ENCODE measurements around the gene SPON1. TPM values are rescaled to one million over a fixed set of nuclear protein-coding genes. Genes with fewer than 3 reads are reported as not detected.
A peak's percentile ranks its signal among the peaks of the same experiment; 100 is the strongest.

Gene SPON1
- total and polyA plus RNA-seq, 2 experiments from 2014 or later, result 2.4 to 5.4 TPM

DNA sequence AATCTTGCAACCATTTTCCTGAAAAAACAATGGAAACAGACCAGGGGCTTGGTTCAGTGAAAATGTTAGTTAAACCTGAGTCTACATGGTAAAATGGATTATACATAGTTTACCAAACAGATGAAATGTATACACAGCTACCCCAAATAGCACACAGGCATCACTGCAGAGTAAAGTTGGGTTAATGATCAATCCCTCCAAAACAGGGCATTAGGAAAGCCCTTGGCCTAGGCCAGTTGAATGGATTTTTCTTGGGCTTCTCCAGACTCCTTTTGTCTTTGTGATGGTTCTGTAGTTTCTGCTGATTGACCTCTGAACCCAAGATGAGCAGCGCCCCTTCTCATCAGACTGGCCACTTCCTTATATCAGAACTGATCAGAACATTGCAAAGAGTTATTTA is 222.9 kb downstream of the SPON1 start:
- H3K36me3 ChIP-seq (ENCODE audit: low read depth), result no peaks in the 10 kb centered on the region
- no peak for DNase-seq
- no peaks in the 10 kb centered on the region for H4K20me1 ChIP-seq (ENCODE audit: insufficient read depth)
- H3K4me1 ChIP-seq (ENCODE audit: insufficient read depth), result no peaks in the 10 kb centered on the region
- 37 to 44% methylated on average over 1 of the region's 1 CpG for WGBS, 2 experiments (ENCODE audit: low coverage in 1 of 2, low lambda C conversion rate in 2 of 2, missing lambda C conversion rate in 2 of 2)
- H3K9me3 ChIP-seq (ENCODE audit: low read depth), result no peaks in the 10 kb centered on the region
- no peak overlapping the region for H3K4me3 ChIP-seq
- H3K9me2 ChIP-seq (ENCODE audit: insufficient read depth), result no peaks in the 10 kb centered on the region
- H3K4me2 ChIP-seq (ENCODE audit: unreplicated experiment), result no peak overlapping the region
- H3K79me2 ChIP-seq (ENCODE audit: insufficient read depth), result no peaks in the 10 kb centered on the region
- no peaks in the 10 kb centered on the region for H3F3A ChIP-seq (ENCODE audit: insufficient read depth)
- TF ChIP-seq EZH2phosphoT487 (IDR thresholded peaks at IDR 0.05; ENCODE audit: insufficient read depth, low read depth), result no peak
- no peak for TF ChIP-seq EZH2 (IDR thresholded peaks at IDR 0.05; ENCODE audit: insufficient read depth, poor library complexity, severe bottlenecking)
- no peak overlapping the region for H3K27ac ChIP-seq
- no peaks in the 10 kb centered on the region for H3K27me3 ChIP-seq (replicated peaks; ENCODE audit: insufficient read depth)
- no peak overlapping the region for H3K9ac ChIP-seq
- in situ Hi-C loops (cut with MboI), result no loop called here
- no peak overlapping the region for H2AFZ ChIP-seq

DNA sequence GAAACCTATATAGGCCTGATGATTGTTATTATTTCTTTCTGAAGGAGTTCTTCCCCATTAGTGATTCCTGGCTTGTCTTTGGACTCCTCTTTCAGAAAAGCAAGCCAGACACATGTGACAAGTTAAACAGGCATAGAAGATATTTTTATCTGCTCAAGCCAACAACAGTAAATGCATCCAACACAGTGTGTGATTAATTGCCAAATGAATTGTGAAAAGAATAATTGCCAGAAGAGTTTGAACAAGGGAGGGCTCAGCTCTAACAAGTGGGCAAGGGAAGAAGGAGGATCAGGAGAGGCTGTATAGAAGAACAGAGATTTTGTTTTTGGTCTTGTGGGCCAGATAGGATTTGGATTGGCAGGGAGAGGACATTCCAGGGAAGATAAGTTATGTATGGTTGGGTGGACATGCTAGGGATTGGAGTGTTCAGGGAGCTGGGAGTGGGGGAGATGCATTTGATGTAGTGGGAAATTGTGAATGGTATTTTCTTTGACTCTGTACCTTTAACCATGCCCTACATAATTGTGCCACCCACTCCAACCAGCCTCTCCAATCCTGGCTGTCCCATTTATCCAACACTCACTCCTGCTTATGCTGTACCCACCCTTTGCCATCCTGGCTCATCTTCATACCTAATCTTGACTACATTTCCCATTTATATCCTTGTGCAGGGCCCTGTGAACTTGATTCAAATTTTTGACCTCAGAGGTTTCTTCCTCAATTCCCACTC is 223.7 kb downstream of the SPON1 start:
- H3K9me3 ChIP-seq (ENCODE audit: low read depth), result no peaks in the 10 kb centered on the region
- TF ChIP-seq EZH2 (IDR thresholded peaks at IDR 0.05; ENCODE audit: insufficient read depth, poor library complexity, severe bottlenecking) (no peak), EZH2phosphoT487 (IDR thresholded peaks at IDR 0.05; ENCODE audit: insufficient read depth, low read depth) (no peak)
- no peaks in the 10 kb centered on the region for H3K9me2 ChIP-seq (ENCODE audit: insufficient read depth)
- no peak overlapping the region for H2AFZ ChIP-seq
- H3K27ac ChIP-seq, result no peak overlapping the region
- 0 out of 2 replicates have a peak, but pooled peaks cover 5% of the 10 kb centered on the region for H3K27me3 ChIP-seq (replicated peaks; ENCODE audit: insufficient read depth)
- H3K36me3 ChIP-seq (ENCODE audit: low read depth), result no peaks in the 10 kb centered on the region
- no peaks in the 10 kb centered on the region for H3F3A ChIP-seq (ENCODE audit: insufficient read depth)
- in situ Hi-C loops (cut with MboI), result no loop called here
- H3K4me2 ChIP-seq (ENCODE audit: unreplicated experiment), result no peak overlapping the region
- no peak overlapping the region for H3K9ac ChIP-seq
- no peaks in the 10 kb centered on the region for H4K20me1 ChIP-seq (ENCODE audit: insufficient read depth)
- H3K4me1 ChIP-seq (ENCODE audit: insufficient read depth), result no peaks in the 10 kb centered on the region
- H3K4me3 ChIP-seq, result no peak overlapping the region
- no peak for DNase-seq
- H3K79me2 ChIP-seq (ENCODE audit: insufficient read depth), result no peaks in the 10 kb centered on the region

DNA sequence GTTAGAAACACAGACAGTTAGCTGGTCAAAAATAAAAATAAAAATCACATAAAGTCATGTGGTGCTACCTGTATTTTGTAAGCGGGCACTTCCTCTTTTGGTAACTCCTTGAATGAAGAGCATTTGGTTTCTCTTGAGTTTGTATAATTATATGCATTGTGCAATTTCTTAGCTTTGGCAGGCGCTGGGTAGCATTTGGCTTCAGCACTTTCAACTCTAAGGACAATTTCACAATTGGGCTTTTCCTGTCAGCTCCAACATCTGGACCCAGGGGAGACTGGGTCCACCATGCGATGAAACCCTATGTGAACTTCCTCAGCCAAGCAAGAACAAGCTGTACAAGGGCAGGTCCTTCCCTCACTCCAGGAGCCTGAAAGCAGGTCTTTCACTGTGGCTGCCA is 227.4 kb downstream of the SPON1 start:
- TF ChIP-seq EZH2 (IDR thresholded peaks at IDR 0.05; ENCODE audit: insufficient read depth, poor library complexity, severe bottlenecking) (no peak), EZH2phosphoT487 (IDR thresholded peaks at IDR 0.05; ENCODE audit: insufficient read depth, low read depth) (no peak)
- Histone ChIP-seq H3F3A (ENCODE audit: insufficient read depth) (no peaks in the 10 kb centered on the region), H3K79me2 (ENCODE audit: insufficient read depth) (no peaks in the 10 kb centered on the region), H3K27ac (no peak overlapping the region), H4K20me1 (ENCODE audit: insufficient read depth) (no peaks in the 10 kb centered on the region), H2AFZ (no peak overlapping the region), H3K4me3 (no peak overlapping the region), H3K4me1 (ENCODE audit: insufficient read depth) (no peaks in the 10 kb centered on the region), H3K9me2 (ENCODE audit: insufficient read depth) (no peaks in the 10 kb centered on the region), H3K36me3 (ENCODE audit: low read depth) (no peaks in the 10 kb centered on the region), H3K9ac (no peak overlapping the region), H3K9me3 (ENCODE audit: low read depth) (no peaks in the 10 kb centered on the region), H3K27me3 (replicated peaks; ENCODE audit: insufficient read depth) (0 out of 2 replicates have a peak, but pooled peaks cover 6% of the 10 kb centered on the region), H3K4me2 (ENCODE audit: unreplicated experiment) (no peak overlapping the region)
- in situ Hi-C loops (cut with MboI), result no loop called here
- peak; percentile 30 for DNase-seq
- 5 to 16% methylated on average over 3 of the region's 3 CpGs for WGBS, 2 experiments (ENCODE audit: low coverage in 1 of 2, low lambda C conversion rate in 2 of 2, missing lambda C conversion rate in 2 of 2)

DNA sequence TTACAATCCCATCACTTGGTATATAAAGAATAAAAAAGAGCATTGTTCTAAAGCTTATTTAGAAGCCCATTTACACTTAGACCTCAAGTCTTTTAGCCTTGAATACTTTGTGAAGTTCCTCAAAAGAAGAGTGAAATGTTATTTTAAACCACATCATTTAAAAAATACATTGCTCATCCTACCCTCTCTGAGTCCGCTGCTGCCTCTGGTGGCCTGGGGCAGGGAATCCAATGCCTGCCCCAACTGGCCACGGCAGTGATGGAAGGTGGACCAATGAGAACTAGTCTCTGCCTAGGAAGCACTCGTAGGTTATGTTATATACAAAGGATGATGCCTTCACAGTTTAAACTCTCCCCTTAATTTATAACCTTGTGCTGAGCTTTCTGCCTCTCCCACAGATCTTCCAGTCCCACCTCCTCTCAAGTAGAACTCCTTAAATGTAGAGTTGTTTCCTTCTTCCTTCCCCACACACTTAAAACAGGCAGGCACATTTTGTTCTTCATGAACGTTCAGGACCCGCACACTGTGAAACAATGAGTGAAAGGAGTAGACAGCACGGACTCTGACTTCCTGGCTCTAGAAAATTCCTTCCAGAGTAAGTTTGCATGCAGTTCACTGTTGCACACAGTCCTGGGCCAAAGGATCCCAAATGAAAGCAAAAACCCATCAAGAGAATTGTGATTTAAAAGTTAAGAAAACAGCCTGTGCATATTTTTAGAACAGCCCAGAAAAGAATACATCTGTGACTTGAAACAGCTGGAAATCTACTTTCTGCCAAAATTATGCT is 228.7 kb downstream of the SPON1 start:
- no peak for DNase-seq
- no peaks in the 10 kb centered on the region for H3K36me3 ChIP-seq (ENCODE audit: low read depth)

More for the DNA sequence above, 228.7 kb downstream of the SPON1 start:
- no peaks in the 10 kb centered on the region for H3F3A ChIP-seq (ENCODE audit: insufficient read depth)
- no peak overlapping the region for H3K4me2 ChIP-seq (ENCODE audit: unreplicated experiment)
- no peak overlapping the region for H3K27ac ChIP-seq
- TF ChIP-seq EZH2 (IDR thresholded peaks at IDR 0.05; ENCODE audit: insufficient read depth, poor library complexity, severe bottlenecking) (no peak), EZH2phosphoT487 (IDR thresholded peaks at IDR 0.05; ENCODE audit: insufficient read depth, low read depth) (no peak)
- no peak overlapping the region for H3K9ac ChIP-seq
- WGBS, 2 experiments (ENCODE audit: low coverage in 1 of 2, low lambda C conversion rate in 2 of 2, missing lambda C conversion rate in 2 of 2), result 35 to 38% methylated on average over 6 of the region's 6 CpGs
- H3K79me2 ChIP-seq (ENCODE audit: insufficient read depth), result no peaks in the 10 kb centered on the region
- H3K27me3 ChIP-seq (replicated peaks; ENCODE audit: insufficient read depth), result 0 out of 2 replicates have a peak, but pooled peaks cover 6% of the 10 kb centered on the region
- H3K4me1 ChIP-seq (ENCODE audit: insufficient read depth), result no peaks in the 10 kb centered on the region
- no peak overlapping the region for H2AFZ ChIP-seq
- in situ Hi-C loops (cut with MboI), result no loop called here
- no peaks in the 10 kb centered on the region for H3K9me2 ChIP-seq (ENCODE audit: insufficient read depth)
- H3K9me3 ChIP-seq (ENCODE audit: low read depth), result no peaks in the 10 kb centered on the region
- no peaks in the 10 kb centered on the region for H4K20me1 ChIP-seq (ENCODE audit: insufficient read depth)
- H3K4me3 ChIP-seq, result no peak overlapping the region

All from GM23248 (cell line).